HepG2 (cell line): Measurements from ENCODE around the gene CCDC33.
A peak's percentile ranks its signal among the peaks of the same experiment; 100 is the strongest.

Experiments used
- ATF3 ChIP-seq: sonication (generic); formaldehyde crosslinking; IDR thresholded peaks from 2 replicates; pipeline ENCODE4 v1.4.0; 2020; ENCODE audit warnings: missing genetic modification reagents
- CTCF ChIP-seq: sonication (generic); formaldehyde crosslinking; IDR thresholded peaks from 2 replicates; pipeline ENCODE4 v1.5.0; 2020; ENCODE audit warnings: mild to moderate bottlenecking, missing genetic modification reagents, moderate library complexity
- GABPA ChIP-seq, 2 experiments: IDR thresholded peaks; 2 replicates each; pipeline ENCODE4 v1.6.1; 2011 to 2016; ENCODE audit warnings: low read depth in 2 of 2, low read length in 1 of 2, missing biosample characterization in 1 of 2, missing genetic modification characterization in 1 of 2
- KDM5B ChIP-seq: sonication (generic); formaldehyde crosslinking; IDR thresholded peaks from 2 replicates; pipeline ENCODE4 v1.4.0; 2020; ENCODE audit warnings: missing genetic modification reagents, mild to moderate bottlenecking, borderline replicate concordance
- POLR2AphosphoS5 ChIP-seq: IDR thresholded peaks from 2 replicates; pipeline ENCODE4 v1.6.1; 2012; ENCODE audit warnings: low read depth, low read length
- SMC3 ChIP-seq: IDR thresholded peaks from 2 replicates; pipeline ENCODE4 v1.6.1; 2011; ENCODE audit warnings: low read length, improper control_type of control experiment
- ZBTB3 ChIP-seq: sonication (generic); formaldehyde crosslinking; IDR thresholded peaks from 2 replicates; pipeline ENCODE4 v1.4.0; 2020; ENCODE audit warnings: low read depth, mild to moderate bottlenecking, moderate library complexity, missing genetic modification reagents, borderline replicate concordance
- ZNF501 ChIP-seq: sonication (generic); formaldehyde crosslinking; IDR thresholded peaks from 2 replicates; pipeline ENCODE4 v1.5.1; 2020; ENCODE audit warnings: mild to moderate bottlenecking, moderate library complexity, missing genetic modification reagents

GRCh38 chr15:74382004-74382816, 146.1 kb downstream of the CCDC33 start:
- no peak for TF ChIP-seq KDM5B (CRISPR knock-in tag)
- TF ChIP-seq ATF3: no peak
- peak; percentile 98 for TF ChIP-seq CTCF (CRISPR knock-in tag)
- TF ChIP-seq ZNF501 (CRISPR knock-in tag): no peak
- TF ChIP-seq POLR2AphosphoS5: no peak
- peak; percentile 73 for TF ChIP-seq SMC3
- no peak for TF ChIP-seq GABPA (IDR thresholded peaks at IDR 0.05; ENCODE audit: low read depth, low read length)
- TF ChIP-seq GABPA (CRISPR knock-in tag; IDR thresholded peaks at IDR 0.05; ENCODE audit: low read depth): no peak
- TF ChIP-seq ZBTB3: no peak
